DND-41 (cell line): ENCODE results near the gene HSD17B7.

Experiments
- CTCF ChIP-seq: IDR thresholded peaks from 2 replicates; pipeline ENCODE4 v1.5.1; 2012; ENCODE audit warnings: borderline replicate concordance, low read length, moderate library complexity, mild to moderate bottlenecking; ENCODE audit not compliant: poor library complexity, severe bottlenecking; ENCODE audit errors: extremely low read depth
- EZH2 ChIP-seq: IDR thresholded peaks from 3 replicates; pipeline ENCODE4 v1.6.1; 2012; ENCODE audit warnings: borderline replicate concordance, low read depth, mild to moderate bottlenecking, moderate library complexity, low read length, inconsistent platforms; ENCODE audit not compliant: severe bottlenecking

DNA sequence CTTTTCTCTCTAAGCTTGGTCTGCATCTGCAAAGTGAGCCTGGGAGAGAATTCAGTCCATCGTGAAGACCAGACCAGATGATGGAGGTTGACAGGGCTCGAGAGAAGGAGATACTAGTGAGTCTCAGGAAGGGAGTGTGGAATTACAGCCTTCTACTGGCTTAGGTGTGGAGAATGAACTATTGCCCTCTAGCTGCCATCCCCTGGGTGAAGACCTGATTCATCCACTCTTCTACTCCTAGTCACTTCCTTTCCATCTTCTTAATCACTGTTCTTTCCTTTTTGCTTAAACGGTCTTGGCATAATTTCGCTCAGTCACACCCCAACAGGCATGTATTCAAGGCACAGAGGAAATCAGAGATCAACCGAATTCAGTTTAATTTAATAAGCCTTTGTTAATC lies 34.0 kb upstream of the HSD17B7 start:
- TF ChIP-seq CTCF (peak; percentile 4), EZH2 (no peak)
